GM23248 (cell line): ENCODE data around the gene EIPR1. TPM values are rescaled to one million over a fixed set of nuclear protein-coding genes. Genes with fewer than 3 reads are reported as not detected.
A peak's percentile ranks its signal among the peaks of the same experiment; 100 is the strongest.

Experiments used
- DNase-seq: peaks from one replicate; pipeline ENCODE4 v3.0.0-alpha.2; 2015
- H2AFZ ChIP-seq: fragments of 200-600 bp; sonication (generic); 2 replicates; pipeline ENCODE4 v1.6.1; 2016; ENCODE audit warnings: antibody characterized with exemption
- H3F3A ChIP-seq: fragments of 200-600 bp; sonication (generic); 2 replicates; pipeline ENCODE4 v1.6.1; 2016; ENCODE audit warnings: mild to moderate bottlenecking, antibody characterized with exemption, mixed run types; ENCODE audit not compliant: insufficient read depth
- H3K27ac ChIP-seq: fragments of 200-600 bp; sonication (generic); 2 replicates; pipeline ENCODE4 v1.5.1; 2016; ENCODE audit warnings: mild to moderate bottlenecking
- H3K27me3 ChIP-seq: fragments of 200-600 bp; sonication (generic); replicated peaks from 2 replicates; pipeline ENCODE4 v1.6.1; 2016; ENCODE audit warnings: mild to moderate bottlenecking; ENCODE audit not compliant: insufficient read depth
- H3K36me3 ChIP-seq: fragments of 200-600 bp; sonication (generic); 2 replicates; pipeline ENCODE4 v1.6.1; 2016; ENCODE audit warnings: low read depth, mild to moderate bottlenecking
- H3K4me1 ChIP-seq: fragments of 200-600 bp; sonication (generic); 2 replicates; pipeline ENCODE4 v1.6.1; 2016; ENCODE audit warnings: mild to moderate bottlenecking; ENCODE audit not compliant: insufficient read depth
- H3K4me2 ChIP-seq: fragments of 200-600 bp; sonication (generic); one replicate; pipeline ENCODE4 v1.6.1; 2016; ENCODE audit warnings: mild to moderate bottlenecking; ENCODE audit not compliant: unreplicated experiment
- H3K4me3 ChIP-seq: fragments of 200-600 bp; sonication (generic); 2 replicates; pipeline ENCODE4 v1.5.1; 2016; ENCODE audit warnings: mild to moderate bottlenecking
- H3K79me2 ChIP-seq: fragments of 200-600 bp; sonication (generic); 2 replicates; pipeline ENCODE4 v1.6.1; 2016; ENCODE audit warnings: mild to moderate bottlenecking; ENCODE audit not compliant: insufficient read depth
- H3K9ac ChIP-seq: fragments of 200-600 bp; sonication (generic); 2 replicates; pipeline ENCODE4 v1.6.1; 2016; ENCODE audit warnings: mild to moderate bottlenecking
- H3K9me2 ChIP-seq: fragments of 200-600 bp; sonication (generic); 2 replicates; pipeline ENCODE4 v1.6.1; 2016; ENCODE audit warnings: mixed run types, mild to moderate bottlenecking, moderate library complexity; ENCODE audit not compliant: insufficient read depth
- H3K9me3 ChIP-seq: fragments of 200-600 bp; sonication (generic); one replicate; pipeline ENCODE4 v1.6.1; 2017; ENCODE audit warnings: low read depth
- H4K20me1 ChIP-seq: fragments of 200-600 bp; sonication (generic); 2 replicates; pipeline ENCODE4 v1.6.0; 2016; ENCODE audit not compliant: insufficient read depth
- EZH2 ChIP-seq: fragments of 200-600 bp; sonication (generic); IDR thresholded peaks from 2 replicates; pipeline ENCODE4 v1.6.1; 2018; ENCODE audit warnings: antibody characterized with exemption, mild to moderate bottlenecking; ENCODE audit not compliant: insufficient read depth, poor library complexity, severe bottlenecking
- EZH2phosphoT487 ChIP-seq: fragments of 200-600 bp; sonication (generic); IDR thresholded peaks from 2 replicates; pipeline ENCODE4 v1.6.1; 2018; ENCODE audit warnings: antibody characterized with exemption, moderate library complexity, mild to moderate bottlenecking, low read depth; ENCODE audit not compliant: insufficient read depth
- WGBS, 2 experiments: methylation state at CpG; one replicate each; pipeline ENCODE4 v1.1.6; 2015 to 2017; ENCODE audit warnings: low lambda C conversion rate in 2 of 2, low coverage in 1 of 2; ENCODE audit errors: missing lambda C conversion rate in 2 of 2; 5-methylcytosine and 5-hydroxymethylcytosine counted together
- in situ Hi-C: fragments of 300-500 bp; cut with MboI; formaldehyde crosslinking; loops from 2 replicates; pipeline ENCODE4 v1.15.0; 2020
- polyA plus RNA-seq: library from polyadenylated mRNA; unstranded; fragments of >200 nt; fragmentation: Nextera tagmentation; extraction: Ambion mirVana; gene quantifications from 2 replicates; pipeline ENCODE4 v1.2.1, GENCODE V29; 2016
- total RNA-seq: library from RNA; depleted of rRNA; stranded (reverse); fragments of >200 nt; shearing (Covaris generic); gene quantifications from 2 replicates; pipeline ENCODE4 v1.2.3, GENCODE V29; 2014

Gene EIPR1
- total and polyA plus RNA-seq, 2 experiments from 2014 or later: 20.2 to 46.5 TPM

DNA sequence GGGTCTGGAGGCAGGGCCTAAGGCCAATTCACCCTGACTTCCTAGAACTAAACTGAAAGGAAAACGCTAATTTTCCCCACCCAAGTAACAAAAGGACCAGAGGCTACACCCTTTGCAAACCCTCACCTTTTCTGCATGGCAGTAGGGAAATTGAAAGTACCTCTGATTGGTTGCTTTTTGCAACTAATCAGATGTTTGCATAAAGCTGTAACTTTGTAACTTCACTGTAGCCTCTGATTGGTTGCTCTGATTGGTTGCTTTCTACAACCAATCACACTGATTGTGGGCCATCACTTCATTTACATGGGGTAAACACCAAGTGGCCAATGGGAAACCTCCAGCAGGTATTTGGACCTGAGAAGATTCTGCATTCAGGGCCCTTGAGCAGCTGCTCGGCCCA is 20.8 kb downstream of the EIPR1 start:
- H3K4me1 ChIP-seq: no peaks in the 10 kb centered on the region
- no peaks in the 10 kb centered on the region for H3K9me3 ChIP-seq
- no peaks in the 10 kb centered on the region for H4K20me1 ChIP-seq
- H3K4me2 ChIP-seq: no peak overlapping the region
- no peaks in the 10 kb centered on the region for H3K27me3 ChIP-seq
- no peaks in the 10 kb centered on the region for H3K9me2 ChIP-seq
- H3K36me3 ChIP-seq: 0 out of 2 replicates have a peak, but pooled peaks cover 6% of the 10 kb centered on the region
- H3K9ac ChIP-seq: no peak overlapping the region
- no peak overlapping the region for H3K27ac ChIP-seq
- H2AFZ ChIP-seq: no peak overlapping the region
- H3F3A ChIP-seq: no peaks in the 10 kb centered on the region
- in situ Hi-C loops: no loop called here
- peaks cover 34% of the 10 kb centered on the region for H3K79me2 ChIP-seq
- no peak for DNase-seq
- WGBS, 2 experiments: 53 to 61% methylated on average over 2 of the region's 2 CpGs
- no peak for TF ChIP-seq EZH2phosphoT487
- no peak overlapping the region for H3K4me3 ChIP-seq

DNA sequence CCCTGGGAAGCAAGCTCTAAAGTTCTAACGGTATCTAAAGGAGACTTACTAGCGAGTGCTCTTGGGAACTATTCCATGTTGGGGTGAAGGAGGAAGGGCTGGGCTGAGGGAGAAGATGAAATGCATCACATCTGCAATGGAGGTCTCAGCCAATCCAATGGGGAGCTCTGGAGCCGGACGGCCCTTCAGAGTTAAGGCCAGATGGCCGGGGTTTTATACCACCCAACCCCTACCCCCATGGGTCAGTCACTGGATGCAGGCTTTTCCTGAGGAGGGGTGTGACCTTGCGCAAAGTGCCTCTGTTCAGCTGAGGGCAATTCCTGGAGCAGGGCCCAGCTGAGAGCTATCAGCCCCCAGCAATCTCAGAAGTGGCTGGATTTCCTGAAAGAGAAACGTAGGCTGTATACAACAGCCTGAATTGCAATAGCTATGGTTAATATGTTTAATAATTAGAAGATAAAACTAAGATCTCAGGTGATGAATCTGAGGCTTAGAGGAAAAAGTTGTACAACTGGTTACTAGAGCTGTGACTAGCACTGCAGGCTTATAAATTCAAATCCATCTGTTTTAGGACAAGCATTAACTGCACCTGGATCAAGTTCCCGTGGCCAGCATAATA is 21.6 kb downstream of the EIPR1 start:
- peaks cover 34% of the 10 kb centered on the region for H3K79me2 ChIP-seq
- no peaks in the 10 kb centered on the region for H3F3A ChIP-seq
- 0 out of 2 replicates have a peak, but pooled peaks cover 6% of the 10 kb centered on the region for H3K36me3 ChIP-seq
- TF ChIP-seq EZH2phosphoT487 (no peak), EZH2 (no peak)
- in situ Hi-C loops: no loop called here
- no peak overlapping the region for H3K4me3 ChIP-seq
- H3K4me2 ChIP-seq: no peak overlapping the region
- H3K9me2 ChIP-seq: no peaks in the 10 kb centered on the region
- 83 to 86% methylated on average over 8 of the region's 8 CpGs for WGBS, 2 experiments
- H3K27me3 ChIP-seq: no peaks in the 10 kb centered on the region
- H3K27ac ChIP-seq: no peak overlapping the region
- no peak for DNase-seq
- H3K4me1 ChIP-seq: no peaks in the 10 kb centered on the region
- H3K9me3 ChIP-seq: no peaks in the 10 kb centered on the region
- no peaks in the 10 kb centered on the region for H4K20me1 ChIP-seq
- no peak overlapping the region for H2AFZ ChIP-seq
- no peak overlapping the region for H3K9ac ChIP-seq

DNA sequence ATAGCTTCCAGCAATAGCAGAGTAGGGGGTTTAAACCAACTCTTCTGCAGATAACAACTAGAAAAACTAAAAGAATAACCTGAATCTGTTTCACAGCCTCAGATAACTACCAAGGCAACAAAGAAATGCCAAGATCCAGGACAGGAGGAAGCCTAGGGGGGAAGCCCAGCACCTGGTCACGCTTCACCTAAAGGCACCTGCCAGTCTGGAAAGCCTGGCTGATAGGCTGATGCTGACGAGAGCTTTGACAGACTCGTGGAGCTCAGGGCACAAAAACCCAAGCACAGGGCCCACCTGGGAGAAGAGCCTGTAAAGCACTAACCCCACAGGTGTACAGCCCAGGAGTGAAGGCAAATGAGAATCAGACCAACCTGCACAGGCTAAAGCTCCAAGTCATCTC is 22.6 kb downstream of the EIPR1 start:
- TF ChIP-seq EZH2phosphoT487 (no peak), EZH2 (no peak)
- no peak overlapping the region for H2AFZ ChIP-seq
- H4K20me1 ChIP-seq: no peaks in the 10 kb centered on the region
- H3K4me1 ChIP-seq: no peaks in the 10 kb centered on the region
- H3K36me3 ChIP-seq: 0 out of 2 replicates have a peak, but pooled peaks cover 6% of the 10 kb centered on the region
- H3K27me3 ChIP-seq: no peaks in the 10 kb centered on the region
- H3K9me3 ChIP-seq: no peaks in the 10 kb centered on the region
- no peaks in the 10 kb centered on the region for H3K9me2 ChIP-seq
- no peak for DNase-seq
- H3K4me2 ChIP-seq: no peak overlapping the region
- H3K4me3 ChIP-seq: no peak overlapping the region
- no peak overlapping the region for H3K9ac ChIP-seq
- 91 to 93% methylated on average over 3 of the region's 3 CpGs for WGBS, 2 experiments
- peaks cover 24% of the 10 kb centered on the region for H3K79me2 ChIP-seq
- no peaks in the 10 kb centered on the region for H3F3A ChIP-seq
- H3K27ac ChIP-seq: no peak overlapping the region
- in situ Hi-C loops: no loop called here

DNA sequence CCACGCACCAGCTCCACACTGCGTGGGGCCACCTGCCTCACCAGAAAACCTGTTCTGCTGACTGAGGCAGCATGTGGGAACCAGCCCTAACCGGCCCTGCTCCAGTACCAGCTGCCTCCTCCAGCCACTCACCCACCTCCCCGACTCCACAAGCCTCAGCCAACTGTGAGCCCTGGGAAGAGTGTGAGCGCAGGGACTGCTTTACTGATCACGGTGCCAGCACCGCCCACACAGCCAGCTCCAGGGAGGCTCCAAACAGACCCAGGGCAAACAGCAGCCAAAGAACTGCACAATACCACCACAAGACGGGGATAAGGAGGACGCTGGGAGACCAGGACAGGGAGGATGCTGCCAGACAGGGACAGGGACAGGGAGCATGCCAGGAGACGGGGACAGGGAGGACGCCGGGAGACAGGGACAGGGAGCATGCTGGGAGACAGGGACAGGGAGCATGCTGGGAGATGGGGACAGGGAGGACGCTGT is 28.4 kb downstream of the EIPR1 start:
- in situ Hi-C loops: no loop called here
- Histone ChIP-seq H3K36me3 (0 out of 2 replicates have a peak, but pooled peaks cover 6% of the 10 kb centered on the region), H4K20me1 (no peaks in the 10 kb centered on the region), H2AFZ (peak overlapping the region; percentile 39; the same call in 1 of the 2 replicates), H3K79me2 (no peaks in the 10 kb centered on the region), H3K9ac (no peak overlapping the region), H3K4me2 (peak overlapping the region; percentile 28), H3K4me3 (peak overlapping the region; percentile 39; the same call in 1 of the 2 replicates), H3K9me3 (no peaks in the 10 kb centered on the region), H3F3A (no peaks in the 10 kb centered on the region), H3K27ac (no peak overlapping the region), H3K27me3 (no peaks in the 10 kb centered on the region), H3K4me1 (no peaks in the 10 kb centered on the region), H3K9me2 (no peaks in the 10 kb centered on the region)
- 24 to 32% methylated on average over 12 to 13 of the region's 13 CpGs for WGBS, 2 experiments
- TF ChIP-seq EZH2 (no peak), EZH2phosphoT487 (no peak)
- peak; percentile 63 for DNase-seq
